Keratinocyte (primary cell): ENCODE results near the gene NAMPT.

Experiments used
- CTCF ChIP-seq, 3 experiments: IDR thresholded peaks in 1 of 3; conservative IDR thresholded peaks in 1 of 3; optimal IDR thresholded peaks in 1 of 3; 2 replicates in 2 of 3; 3 replicates in 1 of 3; pipeline versions ENCODE3 to v1.5.1; 2011; ENCODE audit warnings: low read length in 3 of 3, mild to moderate bottlenecking in 3 of 3, moderate library complexity in 2 of 3, control low read depth in 1 of 3, inconsistent platforms in 1 of 3; ENCODE audit not compliant: insufficient read depth in 2 of 3; ENCODE audit errors: extremely low read depth in 1 of 3
- EZH2 ChIP-seq: IDR thresholded peaks from one replicate; pipeline ENCODE4 v1.6.1; 2012; ENCODE audit warnings: inconsistent platforms, mild to moderate bottlenecking, low read length, moderate library complexity

- TF ChIP-seq CTCF (optimal IDR thresholded peaks at IDR 0.05 in 1 of 3, IDR thresholded peaks at IDR 0.05 in 1 of 3, conservative IDR thresholded peaks at IDR 0.05 in 1 of 3; ENCODE audit: extremely low read depth in 1 of 3, insufficient read depth in 2 of 3, low read length in 3 of 3) (no peak), EZH2 (no peak)
Observed at GRCh38 chr7:106222545-106222944, 62.2 kb downstream of the NAMPT start.
